Thyroid gland (tissue), 4 donors: ENCODE data around the gene ADRA2B. TPM values are rescaled to one million over a fixed set of nuclear protein-coding genes. Genes with fewer than 3 reads are reported as not detected.
A peak's percentile ranks its signal among the peaks of the same experiment; 100 is the strongest.
"Not testable (repeated sequence)": the region's sequence is repeated elsewhere in the genome, so short reads cannot be mapped to it uniquely, and the experiment has no call there.

ENCODE experiments used
- DNase-seq, 2 donors: peaks; one replicate each; pipeline ENCODE4 v3.0.0-alpha.2; 2019
- H3K27ac ChIP-seq, 3 donors: fragments of 200-600 bp; sonication (generic); 1 replicate in 2 of 3; 2 replicates in 1 of 3; pipeline ENCODE4 v1.5.1; 2016 to 2019; ENCODE audit warnings: mild to moderate bottlenecking in 1 of 3, moderate library complexity in 1 of 3
- H3K27me3 ChIP-seq: fragments of 200-600 bp; sonication (generic); one replicate; pipeline ENCODE4 v1.5.1; 2019
- H3K36me3 ChIP-seq, 2 donors: fragments of 200-600 bp; sonication (generic); one replicate each; pipeline ENCODE4 v1.5.1; 2016 to 2019
- H3K4me1 ChIP-seq, 2 donors: fragments of 200-600 bp; sonication (generic); one replicate each; pipeline ENCODE4 v1.5.1; 2017 to 2019
- H3K4me3 ChIP-seq, 3 donors: fragments of 200-600 bp; sonication (generic); replicated peaks in 1 of 3; 1 replicate in 2 of 3; 2 replicates in 1 of 3; pipeline ENCODE4 v1.5.1; 2016; ENCODE audit warnings: mild to moderate bottlenecking in 1 of 3
- H3K9me3 ChIP-seq: fragments of 200-600 bp; sonication (generic); one replicate; pipeline ENCODE4 v1.5.1; 2017
- POLR2A ChIP-seq, 2 donors: fragments of 450-650 bp; IDR thresholded peaks; one replicate each; pipeline ENCODE4 v1.6.1; 2017; ENCODE audit warnings: antibody characterized with exemption in 2 of 2, mild to moderate bottlenecking in 2 of 2, moderate library complexity in 1 of 2
- WGBS, 2 donors: methylation state at CpG; one replicate each; pipeline ENCODE4 v1.1.5; 2017; 5-methylcytosine and 5-hydroxymethylcytosine counted together
- intact Hi-C: fragments of 100-400 bp; cut with DNase I; formaldehyde crosslinking; loops from one replicate; pipeline ENCODE4 v1.15.1; 2023
- total RNA-seq, 4 donors: library from RNA; depleted of rRNA; stranded (reverse); fragments of >200 nt; gene quantifications; one replicate each; pipeline ENCODE4 v1.2.3, GENCODE V29; 2016
- TF ChIP-seq, protein P1 (sequence below), 6 experiments: fragments of 200-600 bp in 3 of 6; fragments of 450-650 bp in 3 of 6; sonication (generic) in 3 of 6; IDR thresholded peaks; one replicate each; pipeline ENCODE4 v1.5.1; 2016 to 2019; ENCODE audit warnings: antibody characterized with exemption in 6 of 6, mild to moderate bottlenecking in 2 of 6, inconsistent platforms in 1 of 6, moderate library complexity in 1 of 6

The ADRA2B gene
- total RNA-seq, 4 donors from 2014 or later = 0.13 to 2.1 (median 1.0) TPM

DNA sequence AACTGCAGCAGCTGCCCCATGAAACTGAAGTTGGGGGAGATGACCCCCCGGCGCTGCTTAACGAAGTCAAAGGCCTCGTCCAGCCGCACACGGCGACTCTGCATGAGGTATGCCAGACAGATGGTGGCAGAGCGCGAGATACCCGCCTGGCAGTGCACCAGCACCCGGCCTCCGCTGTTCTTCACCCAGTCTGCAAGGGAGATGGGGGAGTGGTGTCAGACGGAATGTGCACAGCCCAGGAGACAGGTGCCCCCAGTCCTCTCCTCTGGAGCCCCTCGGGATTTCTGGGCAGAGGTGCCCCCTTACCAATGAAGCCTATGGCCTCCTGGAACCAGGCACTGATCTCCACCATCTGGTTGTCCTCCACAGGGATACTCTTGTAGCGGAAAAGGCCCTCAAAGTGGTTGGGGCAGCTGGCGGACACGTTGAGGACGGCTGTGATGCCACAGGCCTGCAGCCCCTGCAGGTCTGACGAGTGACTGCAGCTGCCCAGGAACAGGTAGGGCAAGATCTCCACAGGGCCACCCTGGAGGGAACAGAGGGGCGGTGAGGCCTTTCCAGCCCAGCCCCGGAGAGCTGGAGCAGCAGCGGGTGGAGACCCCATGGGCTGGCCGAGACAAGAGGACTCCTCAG, 27.6 kb upstream of the ADRA2B start:
- no peak for DNase-seq
- Histone ChIP-seq H3K4me1 (peaks cover 7 to 28% of the 10 kb centered on the region in 2 donors), H3K9me3 (no peaks in the 10 kb centered on the region), H3K36me3 (no peaks in the 10 kb centered on the region), H3K27ac (no peak overlapping the region), H3K27me3 (no peaks in the 10 kb centered on the region), H3K4me3 (no peak overlapping the region)
- 53 to 78% methylated on average over 10 to 18 of the region's 23 CpGs for WGBS, 2 donors
- intact Hi-C loops = no loop called here
- TF ChIP-seq, protein P1, sequence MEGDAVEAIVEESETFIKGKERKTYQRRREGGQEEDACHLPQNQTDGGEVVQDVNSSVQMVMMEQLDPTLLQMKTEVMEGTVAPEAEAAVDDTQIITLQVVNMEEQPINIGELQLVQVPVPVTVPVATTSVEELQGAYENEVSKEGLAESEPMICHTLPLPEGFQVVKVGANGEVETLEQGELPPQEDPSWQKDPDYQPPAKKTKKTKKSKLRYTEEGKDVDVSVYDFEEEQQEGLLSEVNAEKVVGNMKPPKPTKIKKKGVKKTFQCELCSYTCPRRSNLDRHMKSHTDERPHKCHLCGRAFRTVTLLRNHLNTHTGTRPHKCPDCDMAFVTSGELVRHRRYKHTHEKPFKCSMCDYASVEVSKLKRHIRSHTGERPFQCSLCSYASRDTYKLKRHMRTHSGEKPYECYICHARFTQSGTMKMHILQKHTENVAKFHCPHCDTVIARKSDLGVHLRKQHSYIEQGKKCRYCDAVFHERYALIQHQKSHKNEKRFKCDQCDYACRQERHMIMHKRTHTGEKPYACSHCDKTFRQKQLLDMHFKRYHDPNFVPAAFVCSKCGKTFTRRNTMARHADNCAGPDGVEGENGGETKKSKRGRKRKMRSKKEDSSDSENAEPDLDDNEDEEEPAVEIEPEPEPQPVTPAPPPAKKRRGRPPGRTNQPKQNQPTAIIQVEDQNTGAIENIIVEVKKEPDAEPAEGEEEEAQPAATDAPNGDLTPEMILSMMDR (IDR thresholded peaks at IDR 0.05) = peak in 2 of 6 experiments; percentile 8 to 25
- no peak for TF ChIP-seq POLR2A (IDR thresholded peaks at IDR 0.05)

DNA sequence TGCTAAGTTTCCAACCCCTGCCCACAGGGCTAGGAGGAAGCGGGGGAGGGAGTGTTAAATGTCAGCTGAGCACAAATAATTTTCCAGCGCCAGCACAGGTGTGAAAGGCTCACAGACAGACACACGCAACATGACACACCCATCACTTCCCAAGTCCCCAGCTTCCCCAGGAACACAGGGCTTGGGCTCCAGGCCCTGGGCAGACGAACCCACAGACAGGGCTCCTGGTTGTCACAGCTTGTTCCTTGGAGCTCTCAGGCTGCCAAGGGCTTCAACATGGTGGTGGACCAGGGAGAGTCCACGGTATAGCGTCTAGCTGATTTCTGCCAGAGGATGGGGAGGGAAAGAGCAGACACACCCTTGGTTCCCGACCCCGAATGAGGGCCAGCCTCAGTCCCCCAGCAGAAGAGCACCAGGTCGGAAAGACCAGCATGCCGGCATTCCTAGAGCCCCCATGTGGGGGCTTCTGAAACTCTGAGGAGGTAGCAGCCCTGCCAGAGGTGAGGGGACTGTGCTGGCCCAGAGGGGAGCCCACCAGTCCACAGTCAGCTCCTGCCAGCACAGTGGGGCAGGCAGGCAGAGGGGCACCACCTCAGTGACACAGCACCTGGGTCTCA, 27.0 kb upstream of the ADRA2B start:
- 75 to 91% methylated on average over 6 to 10 of the region's 10 CpGs for WGBS, 2 donors
- H3K36me3 ChIP-seq = no peaks in the 10 kb centered on the region
- no peak overlapping the region for H3K27ac ChIP-seq
- intact Hi-C loops = no loop called here
- no peak overlapping the region for H3K4me3 ChIP-seq
- H3K27me3 ChIP-seq = no peaks in the 10 kb centered on the region
- DNase-seq = no peak
- TF ChIP-seq, protein P1 (IDR thresholded peaks at IDR 0.05) = no peak
- no peak for TF ChIP-seq POLR2A (IDR thresholded peaks at IDR 0.05)
- H3K4me1 ChIP-seq = peaks cover 7 to 22% of the 10 kb centered on the region in 2 donors
- H3K9me3 ChIP-seq = no peaks in the 10 kb centered on the region

DNA sequence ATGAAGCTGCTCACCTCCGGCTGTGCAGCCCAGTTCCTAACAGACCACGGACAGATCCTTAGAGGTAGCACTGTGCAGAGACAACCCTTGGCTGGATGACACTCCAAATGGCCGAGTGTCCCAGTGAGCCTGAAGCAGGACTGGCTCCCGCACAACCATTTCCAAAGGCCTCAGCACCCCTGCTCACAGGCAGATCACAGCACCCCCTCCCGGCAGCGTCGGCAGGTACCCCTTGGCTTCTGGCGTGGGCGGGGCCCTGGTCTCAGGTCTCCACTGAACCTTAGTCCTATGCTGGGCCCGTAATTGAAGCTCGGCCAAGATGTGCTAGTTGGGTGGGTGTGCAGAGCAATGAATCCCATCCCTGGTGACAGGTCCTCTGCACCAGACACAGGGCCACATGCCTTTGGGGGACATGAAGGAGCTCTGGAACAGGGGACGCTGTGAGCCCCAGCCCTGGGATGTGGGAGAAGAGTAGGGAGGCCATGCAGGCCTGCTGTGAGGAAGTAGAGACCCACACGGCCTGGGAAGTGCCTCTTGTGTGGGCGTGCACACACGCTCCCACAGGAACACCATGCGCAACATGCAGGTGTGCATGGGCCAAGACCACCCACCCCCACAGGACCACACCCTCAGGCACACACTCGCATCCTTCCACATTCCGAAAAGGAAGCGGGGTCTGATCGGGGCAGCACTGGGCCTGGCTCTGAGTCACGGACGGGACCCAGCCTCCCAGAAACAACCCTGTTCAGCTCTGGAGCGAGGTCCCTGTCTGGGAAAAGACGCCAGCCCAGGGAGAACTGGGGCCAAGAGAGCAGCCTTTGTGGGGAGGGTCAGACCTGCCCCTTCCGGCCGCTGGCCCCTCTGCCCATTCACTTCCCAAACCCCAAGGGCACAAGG, 26.1 kb upstream of the ADRA2B start:
- peaks cover 7 to 16% of the 10 kb centered on the region in 2 donors for H3K4me1 ChIP-seq
- H3K27me3 ChIP-seq = no peaks in the 10 kb centered on the region
- no peak overlapping the region for H3K27ac ChIP-seq
- intact Hi-C loops = no loop called here
- TF ChIP-seq, protein P1 (IDR thresholded peaks at IDR 0.05) = no peak
- no peak for TF ChIP-seq POLR2A (IDR thresholded peaks at IDR 0.05)
- no peak overlapping the region for H3K4me3 ChIP-seq
- DNase-seq = no peak
- 78 to 86% methylated on average over 15 to 16 of the region's 26 CpGs for WGBS, 2 donors
- no peaks in the 10 kb centered on the region for H3K9me3 ChIP-seq
- H3K36me3 ChIP-seq = no peaks in the 10 kb centered on the region

DNA sequence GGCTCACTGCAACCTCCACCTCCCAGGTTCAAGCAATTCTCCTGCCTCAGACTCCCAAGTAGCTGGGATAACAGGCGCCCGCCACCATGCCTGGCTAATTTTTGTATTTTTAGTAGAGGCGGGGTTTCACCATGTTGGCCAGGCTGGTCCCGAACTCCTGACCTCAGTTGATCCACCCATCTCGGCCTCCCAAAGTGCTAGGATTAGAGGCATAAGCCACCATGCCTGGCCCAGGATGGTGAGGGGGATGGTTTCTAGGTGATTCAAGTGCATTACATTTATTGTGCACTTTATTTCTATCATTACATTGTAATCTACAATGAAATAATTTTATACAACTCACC, 25.2 kb upstream of the ADRA2B start:
- H3K4me1 ChIP-seq = peaks cover 7 to 16% of the 10 kb centered on the region in 2 donors
- H3K9me3 ChIP-seq, intact Hi-C loops, H3K27ac ChIP-seq, H3K36me3 ChIP-seq, H3K27me3 ChIP-seq, DNase-seq, H3K4me3 ChIP-seq: not testable (repeated sequence)
- 94 to 96% methylated on average over 5 of the region's 5 CpGs for WGBS, 2 donors

DNA sequence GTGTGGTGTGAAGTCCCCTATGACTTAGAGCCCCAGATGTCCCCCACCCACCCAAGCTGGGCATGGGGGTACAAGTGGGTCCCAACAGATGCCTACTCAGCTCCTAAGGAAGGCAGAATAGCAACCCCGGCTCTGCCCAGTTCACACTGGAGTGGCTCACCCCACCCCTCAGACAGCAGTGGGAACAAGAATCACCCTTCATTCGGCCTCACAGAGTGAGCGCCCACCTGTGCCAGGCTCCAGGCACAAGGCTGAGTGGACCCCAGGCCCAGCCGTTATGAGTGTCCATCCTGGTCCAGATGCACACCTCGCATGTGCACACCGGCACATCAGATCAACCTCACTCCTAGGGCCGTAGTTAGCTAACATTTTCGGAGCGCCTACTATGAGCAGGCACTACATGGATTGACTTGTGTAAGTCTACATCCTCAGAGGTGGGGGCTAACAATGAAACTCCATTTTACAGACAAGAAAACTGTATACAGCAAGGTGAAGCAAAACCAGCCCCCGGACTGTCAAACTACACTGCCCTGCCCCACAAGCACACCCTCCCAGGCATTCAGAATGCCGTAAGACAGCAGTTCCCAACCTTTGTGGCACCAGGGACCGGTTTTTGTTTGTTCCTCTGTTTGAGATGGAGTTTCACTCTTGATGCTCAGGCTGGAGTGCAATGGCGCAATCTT, 24.7 kb upstream of the ADRA2B start:
- TF ChIP-seq, protein P1 (IDR thresholded peaks at IDR 0.05) = no peak
- no peak for TF ChIP-seq POLR2A (IDR thresholded peaks at IDR 0.05)
- no peak for DNase-seq
- Histone ChIP-seq H3K4me3 (no peak overlapping the region), H3K9me3 (no peaks in the 10 kb centered on the region), H3K36me3 (no peaks in the 10 kb centered on the region), H3K27me3 (no peaks in the 10 kb centered on the region), H3K4me1 (peaks cover 7 to 16% of the 10 kb centered on the region in 2 donors), H3K27ac (no peak overlapping the region)
- 97 to 99% methylated on average over 12 to 13 of the region's 13 CpGs for WGBS, 2 donors
- intact Hi-C loops = no loop called here
